K562 (cell line): ENCODE data around the gene CDKL1.

Experiments used
- ARNT ChIP-seq, 2 experiments: fragments of 450-650 bp; IDR thresholded peaks; 2 replicates each; pipeline ENCODE4 v1.6.1; 2016; ENCODE audit warnings: mild to moderate bottlenecking in 1 of 2
- ESRRA ChIP-seq: fragments of 450-650 bp; IDR thresholded peaks from 2 replicates; pipeline ENCODE4 v1.6.1; 2014; ENCODE audit warnings: low read depth, mild to moderate bottlenecking, moderate library complexity, borderline replicate concordance
- HLTF ChIP-seq: fragments of 450-650 bp; IDR thresholded peaks from 2 replicates; pipeline ENCODE4 v1.6.1; 2016
- ILK ChIP-seq: fragments of 450-650 bp; IDR thresholded peaks from 2 replicates; pipeline ENCODE4 v1.6.1; 2016; ENCODE audit warnings: missing genetic modification characterization, low read depth, mild to moderate bottlenecking, missing compliant biosample characterization, moderate library complexity, borderline replicate concordance
- POLR2A ChIP-seq: fragments of 450-650 bp; conservative IDR thresholded peaks from 2 replicates; pipeline ENCODE4 v1.6.1; 2016
- POLR2B ChIP-seq: fragments of 450-650 bp; IDR thresholded peaks from 2 replicates; pipeline ENCODE4 v1.6.1; 2018; ENCODE audit warnings: low read depth; ENCODE audit not compliant: partially characterized antibody
- SMARCA4 ChIP-seq: fragments of 450-650 bp; IDR thresholded peaks from 2 replicates; pipeline ENCODE4 v1.6.1; 2016
- TRIM28 ChIP-seq: fragments of 450-650 bp; IDR thresholded peaks from 2 replicates; pipeline ENCODE4 v1.6.1; 2017
- TF ChIP-seq, protein P1 (sequence below): IDR thresholded peaks from 2 replicates; pipeline ENCODE4 v1.6.1; 2016; ENCODE audit warnings: missing genetic modification characterization, missing compliant biosample characterization
- TF ChIP-seq, protein P2 (sequence below), 3 experiments: IDR thresholded peaks in 2 of 3; conservative IDR thresholded peaks in 1 of 3; 2 replicates each; pipeline ENCODE4 v1.5.1; 2011 to 2012; ENCODE audit warnings: low read length in 3 of 3, mild to moderate bottlenecking in 3 of 3, control low read depth in 2 of 3, improper control_type of control experiment in 1 of 3, inconsistent platforms in 1 of 3, low read depth in 1 of 3, mixed read lengths in 1 of 3, moderate library complexity in 1 of 3; ENCODE audit not compliant: insufficient read depth in 2 of 3
- TF ChIP-seq, protein P3 (sequence below): sonication (generic); formaldehyde crosslinking; IDR thresholded peaks from 2 replicates; pipeline ENCODE4 v1.9.0; 2022; ENCODE audit warnings: mild to moderate bottlenecking, missing genetic modification reagents

DNA sequence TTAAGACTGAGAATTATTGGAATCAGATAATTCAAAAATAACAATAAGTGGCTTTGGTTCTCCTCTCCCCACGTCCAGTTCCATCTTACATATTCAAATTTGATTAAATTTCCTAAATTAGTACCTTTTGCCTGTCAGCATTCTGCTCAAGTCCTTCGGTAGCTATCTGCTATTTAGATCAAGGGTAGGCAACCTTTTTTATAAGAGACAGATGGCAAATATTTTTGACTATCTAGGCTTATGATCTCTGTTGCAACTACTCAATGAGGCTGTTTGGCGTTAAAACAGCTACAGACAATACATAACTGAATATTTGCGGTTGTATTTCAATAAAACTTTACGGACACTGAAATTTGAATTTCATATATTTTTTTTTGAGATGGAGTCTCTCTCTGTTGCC lies 106.4 kb downstream of the CDKL1 start:
- TF ChIP-seq ESRRA = no peak
- no peak for TF ChIP-seq SMARCA4
- no peak for TF ChIP-seq ARNT (IDR thresholded peaks at IDR 0.05)
- TF ChIP-seq, protein P1, sequence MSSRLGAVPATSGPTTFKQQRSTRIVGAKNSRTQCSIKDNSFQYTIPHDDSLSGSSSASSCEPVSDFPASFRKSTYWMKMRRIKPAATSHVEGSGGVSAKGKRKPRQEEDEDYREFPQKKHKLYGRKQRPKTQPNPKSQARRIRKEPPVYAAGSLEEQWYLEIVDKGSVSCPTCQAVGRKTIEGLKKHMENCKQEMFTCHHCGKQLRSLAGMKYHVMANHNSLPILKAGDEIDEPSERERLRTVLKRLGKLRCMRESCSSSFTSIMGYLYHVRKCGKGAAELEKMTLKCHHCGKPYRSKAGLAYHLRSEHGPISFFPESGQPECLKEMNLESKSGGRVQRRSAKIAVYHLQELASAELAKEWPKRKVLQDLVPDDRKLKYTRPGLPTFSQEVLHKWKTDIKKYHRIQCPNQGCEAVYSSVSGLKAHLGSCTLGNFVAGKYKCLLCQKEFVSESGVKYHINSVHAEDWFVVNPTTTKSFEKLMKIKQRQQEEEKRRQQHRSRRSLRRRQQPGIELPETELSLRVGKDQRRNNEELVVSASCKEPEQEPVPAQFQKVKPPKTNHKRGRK = no peak
- no peak for TF ChIP-seq POLR2B
- TF ChIP-seq TRIM28 = no peak
- TF ChIP-seq, protein P2, sequence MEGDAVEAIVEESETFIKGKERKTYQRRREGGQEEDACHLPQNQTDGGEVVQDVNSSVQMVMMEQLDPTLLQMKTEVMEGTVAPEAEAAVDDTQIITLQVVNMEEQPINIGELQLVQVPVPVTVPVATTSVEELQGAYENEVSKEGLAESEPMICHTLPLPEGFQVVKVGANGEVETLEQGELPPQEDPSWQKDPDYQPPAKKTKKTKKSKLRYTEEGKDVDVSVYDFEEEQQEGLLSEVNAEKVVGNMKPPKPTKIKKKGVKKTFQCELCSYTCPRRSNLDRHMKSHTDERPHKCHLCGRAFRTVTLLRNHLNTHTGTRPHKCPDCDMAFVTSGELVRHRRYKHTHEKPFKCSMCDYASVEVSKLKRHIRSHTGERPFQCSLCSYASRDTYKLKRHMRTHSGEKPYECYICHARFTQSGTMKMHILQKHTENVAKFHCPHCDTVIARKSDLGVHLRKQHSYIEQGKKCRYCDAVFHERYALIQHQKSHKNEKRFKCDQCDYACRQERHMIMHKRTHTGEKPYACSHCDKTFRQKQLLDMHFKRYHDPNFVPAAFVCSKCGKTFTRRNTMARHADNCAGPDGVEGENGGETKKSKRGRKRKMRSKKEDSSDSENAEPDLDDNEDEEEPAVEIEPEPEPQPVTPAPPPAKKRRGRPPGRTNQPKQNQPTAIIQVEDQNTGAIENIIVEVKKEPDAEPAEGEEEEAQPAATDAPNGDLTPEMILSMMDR (IDR thresholded peaks at IDR 0.05 in 2 of 3, conservative IDR thresholded peaks at IDR 0.05 in 1 of 3; ENCODE audit: insufficient read depth in 2 of 3, low read depth in 1 of 3, low read length in 3 of 3) = no peak
- TF ChIP-seq, protein P3, sequence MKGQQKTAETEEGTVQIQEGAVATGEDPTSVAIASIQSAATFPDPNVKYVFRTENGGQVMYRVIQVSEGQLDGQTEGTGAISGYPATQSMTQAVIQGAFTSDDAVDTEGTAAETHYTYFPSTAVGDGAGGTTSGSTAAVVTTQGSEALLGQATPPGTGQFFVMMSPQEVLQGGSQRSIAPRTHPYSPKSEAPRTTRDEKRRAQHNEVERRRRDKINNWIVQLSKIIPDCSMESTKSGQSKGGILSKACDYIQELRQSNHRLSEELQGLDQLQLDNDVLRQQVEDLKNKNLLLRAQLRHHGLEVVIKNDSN (CRISPR knock-in tag) = no peak
- TF ChIP-seq POLR2A = no peak
- no peak for TF ChIP-seq ILK
- TF ChIP-seq HLTF = no peak
